Measurements from ENCODE around the gene SLC35E4.
"Not testable (repeated sequence)": the region's sequence is repeated elsewhere in the genome, so short reads cannot be mapped to it uniquely, and the experiment has no call there.

The SLC35E4 gene

GRCh38 chr22:30654361-30654760 is 18.8 kb downstream of the SLC35E4 start:
- DNase-seq = no peak

GRCh38 chr22:30655532-30655931 is 20.0 kb downstream of the SLC35E4 start:
- DNase-seq = no peak

DNA sequence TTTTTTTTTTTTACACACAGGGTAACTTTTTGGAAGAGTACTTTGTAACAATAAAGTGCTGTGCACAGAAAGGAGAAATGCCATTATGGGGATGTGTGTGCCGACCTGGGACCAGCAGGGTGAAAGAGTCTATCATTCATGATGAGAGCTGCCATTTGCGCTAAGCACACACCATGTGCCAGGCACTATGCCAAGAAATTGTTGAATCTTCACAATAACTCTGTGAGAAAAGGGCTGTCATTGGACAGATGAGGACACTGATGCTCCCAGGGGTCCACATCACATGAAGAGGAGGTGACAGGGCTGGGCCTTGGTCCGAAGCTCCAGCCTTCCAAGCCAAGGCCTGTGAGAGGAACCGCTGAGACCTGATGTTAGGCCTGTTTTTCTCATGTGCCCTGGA is 26.5 kb downstream of the SLC35E4 start:
- DNase-seq = no peak

DNA sequence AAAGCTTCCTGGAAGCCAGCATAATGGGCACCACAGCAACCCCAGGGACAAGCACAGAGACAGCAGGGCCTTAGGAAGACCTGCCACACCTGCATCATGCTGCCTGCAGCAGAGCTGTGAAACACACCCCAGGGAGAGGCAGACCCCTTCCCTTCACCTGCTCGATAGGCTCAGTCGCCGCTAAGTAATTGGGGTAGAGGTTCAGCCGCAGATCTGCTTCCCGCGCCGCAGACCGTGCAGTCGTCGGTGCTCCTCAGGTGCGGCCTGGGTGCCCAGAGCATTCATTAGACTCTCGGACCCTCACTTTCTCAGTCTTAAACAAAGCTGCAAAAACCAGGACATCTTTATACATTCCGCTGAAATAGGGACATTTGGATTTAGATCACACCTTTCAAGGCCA is 29.2 kb downstream of the SLC35E4 start:
- DNase-seq = no peak

DNA sequence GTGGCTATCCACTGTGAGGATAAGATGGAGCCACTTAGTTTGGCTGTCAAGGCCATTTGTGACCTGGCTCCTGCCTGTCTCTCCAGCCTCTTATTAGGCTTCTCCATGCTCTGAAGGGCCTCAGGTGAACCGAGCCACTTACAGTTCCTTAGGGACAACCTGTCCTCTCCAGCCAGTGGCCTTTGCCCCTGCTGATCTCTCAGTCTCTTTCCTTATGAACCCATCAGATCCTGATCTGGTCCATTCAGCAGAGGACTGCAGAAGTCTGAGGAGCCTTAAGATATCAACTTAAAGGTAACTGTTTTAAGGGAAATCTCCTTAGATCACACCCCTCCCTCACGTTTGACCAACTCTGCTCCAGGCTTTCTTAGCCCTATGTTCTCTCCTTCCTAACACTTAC is 29.7 kb downstream of the SLC35E4 start:
- no peak for DNase-seq

- no peak for DNase-seq
Measured at GRCh38 chr22:30665786-30666185, 30.2 kb downstream of the SLC35E4 start.

- no peak for DNase-seq
Measured at GRCh38 chr22:30667107-30667493, 31.5 kb downstream of the SLC35E4 start.

DNA sequence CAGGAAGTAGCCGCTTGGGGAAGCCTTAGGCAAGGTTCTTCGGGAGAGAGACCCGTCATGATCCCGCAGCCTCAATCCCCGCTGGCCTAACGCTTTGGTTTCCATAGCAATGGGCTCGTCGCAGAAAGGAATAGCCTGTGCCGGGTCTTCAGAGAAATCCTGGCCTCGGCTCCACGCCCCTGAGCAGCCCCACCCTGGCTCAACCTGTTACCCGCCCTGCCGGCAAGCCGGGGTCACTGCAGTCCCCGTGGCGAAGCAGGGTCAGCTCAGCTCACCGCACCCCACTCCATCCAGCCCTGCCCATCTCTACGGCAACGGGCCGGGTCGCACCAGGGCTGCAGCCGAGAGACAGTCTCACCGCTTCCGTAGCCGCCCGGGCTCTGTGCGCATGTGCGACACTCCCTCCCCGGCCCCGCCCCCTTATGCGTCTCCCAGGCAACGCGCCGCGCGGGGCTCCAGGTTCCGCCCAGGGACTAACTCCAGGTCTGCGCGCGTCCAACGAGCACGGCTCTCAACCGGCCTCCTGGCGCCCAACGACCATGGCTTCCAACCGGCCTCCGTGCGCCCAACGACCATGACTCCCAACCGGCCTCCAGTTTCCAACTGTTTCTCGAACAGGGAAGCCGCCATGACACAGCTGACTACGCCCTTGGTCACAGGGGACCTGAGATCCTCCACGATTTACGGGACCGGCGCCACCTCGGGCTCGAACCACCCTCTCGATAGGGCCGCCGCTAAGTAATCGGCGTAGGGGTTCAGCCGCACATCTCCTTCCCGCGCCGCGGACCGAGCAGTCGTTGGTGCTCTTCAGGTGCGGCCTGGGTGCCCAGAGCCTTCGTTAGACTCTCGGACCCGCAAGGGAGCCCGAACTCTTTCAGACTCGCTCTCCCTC is 32.2 kb downstream of the SLC35E4 start, which contains the start of gene DUSP18:
Gene DUSP18 (minus strand): TSS at position 382 of the 892 bp plus-strand sequence. CDS start 3,872 bp downstream, outside the sequence.
- DNase-seq = peak; percentile 97

GRCh38 chr22:30668386-30668710 is 32.8 kb downstream of the SLC35E4 start:
- no peak for DNase-seq

DNA sequence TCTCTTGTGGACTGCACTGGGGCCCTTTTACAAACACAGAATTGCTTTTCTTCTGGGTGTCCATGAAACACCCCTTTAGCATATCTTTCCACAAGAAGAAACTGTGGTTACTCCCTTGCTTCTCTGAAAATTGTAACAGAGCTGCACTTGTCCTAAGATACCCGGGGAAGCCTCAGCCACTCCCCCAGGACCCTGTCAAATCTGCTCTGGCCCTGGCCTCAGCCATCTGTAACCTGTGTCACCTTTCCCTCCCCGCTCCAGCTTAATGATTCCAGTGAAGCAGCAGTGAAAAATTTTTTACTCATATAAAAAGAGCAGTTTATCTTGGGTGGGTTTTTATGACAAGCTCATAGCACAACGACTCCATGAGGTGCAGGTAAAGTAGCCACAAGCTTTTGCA is 35.5 kb downstream of the SLC35E4 start:
- DNase-seq = no peak

DNA sequence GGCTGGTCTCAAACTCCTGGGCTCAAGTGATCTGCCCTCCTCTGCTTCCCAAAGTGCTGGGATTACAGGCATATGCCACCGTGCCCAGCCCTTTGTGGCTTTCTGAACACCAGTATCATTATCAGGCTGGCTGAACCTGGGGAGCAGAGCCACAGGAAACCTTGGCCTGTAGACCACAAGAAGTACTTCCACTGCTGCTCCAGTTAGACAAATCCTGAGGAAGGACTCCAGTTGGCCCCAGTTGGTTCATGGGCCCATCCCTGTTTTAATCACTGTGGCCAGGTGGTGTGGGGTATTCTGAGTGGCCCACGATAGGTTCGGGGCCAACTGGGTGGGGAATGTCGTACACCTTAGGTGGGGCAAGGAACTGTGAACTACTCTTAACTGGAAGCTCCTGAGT is 37.6 kb downstream of the SLC35E4 start:
- DNase-seq = no peak

DNA sequence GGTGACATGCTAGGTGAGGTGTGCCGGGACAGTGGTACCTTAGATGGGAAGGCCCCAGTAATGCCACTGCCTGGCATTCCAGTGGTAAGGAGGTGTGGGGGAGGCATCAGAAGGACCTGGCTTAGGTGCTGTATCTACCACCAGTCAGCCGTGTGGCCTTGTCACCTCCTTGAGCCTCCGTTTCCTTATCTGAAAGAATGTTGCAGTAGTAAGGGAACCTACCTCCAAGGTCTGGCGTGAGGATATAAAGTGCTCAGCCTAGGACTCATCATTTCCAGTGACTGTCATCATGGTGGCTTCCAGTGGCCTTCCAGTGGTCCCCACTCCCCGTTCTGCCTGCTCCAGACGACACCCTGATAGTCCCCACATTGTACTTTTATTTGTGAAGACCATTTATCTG is 38.9 kb downstream of the SLC35E4 start:
- no peak for DNase-seq

GRCh38 chr22:30675436-30675835 is 39.9 kb downstream of the SLC35E4 start:
- no peak for DNase-seq

DNA sequence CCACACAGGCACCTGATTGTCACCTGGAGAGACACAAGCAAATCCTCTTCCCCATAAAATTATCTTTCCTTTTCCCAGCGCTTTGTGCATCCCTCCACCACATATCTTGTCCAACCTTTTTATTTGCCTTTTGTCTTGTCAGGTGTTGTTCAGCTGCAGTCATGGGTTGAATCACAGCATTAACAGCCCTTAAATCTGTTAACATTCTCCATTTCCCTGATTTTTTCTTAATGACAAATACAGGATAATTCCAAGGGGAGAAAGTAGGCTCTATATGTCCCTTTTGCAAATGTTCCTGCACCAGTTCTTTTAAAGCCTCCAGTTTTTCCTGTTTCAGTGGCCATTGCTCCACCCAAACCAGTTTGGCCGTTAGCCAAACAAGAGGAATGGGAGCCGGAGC is 41.0 kb downstream of the SLC35E4 start:
- not testable (repeated sequence) for DNase-seq

- DNase-seq = not testable (repeated sequence)
Measured at GRCh38 chr22:30679895-30680690, 44.5 kb downstream of the SLC35E4 start.

GRCh38 chr22:30680991-30681770 is 45.6 kb downstream of the SLC35E4 start:
- no peak for DNase-seq

GRCh38 chr22:30681831-30682230 is 46.2 kb downstream of the SLC35E4 start:
- DNase-seq = no peak

DNA sequence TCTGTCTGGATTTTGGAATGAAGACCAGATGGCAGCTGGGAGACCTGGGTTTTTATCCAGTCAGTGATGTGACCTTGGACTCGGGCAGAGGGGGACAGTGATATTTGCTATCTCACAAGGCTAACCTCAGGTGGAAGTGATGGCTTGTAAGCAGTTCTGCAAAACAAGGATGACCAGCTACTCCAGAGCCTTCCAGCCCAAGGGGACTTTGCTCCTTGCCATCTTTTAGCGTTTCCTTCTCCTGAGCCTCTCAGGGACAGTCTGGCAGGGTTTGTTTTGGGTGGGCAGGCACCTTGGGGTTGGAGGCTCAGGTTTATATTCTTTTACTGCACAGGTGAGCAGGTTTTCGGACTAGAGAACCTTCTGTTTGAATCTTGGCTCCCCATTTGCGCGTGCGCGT is 49.6 kb downstream of the SLC35E4 start:
- no peak for DNase-seq

- no peak for DNase-seq
Measured at GRCh38 chr22:30687358-30687757, 51.8 kb downstream of the SLC35E4 start.

DNA sequence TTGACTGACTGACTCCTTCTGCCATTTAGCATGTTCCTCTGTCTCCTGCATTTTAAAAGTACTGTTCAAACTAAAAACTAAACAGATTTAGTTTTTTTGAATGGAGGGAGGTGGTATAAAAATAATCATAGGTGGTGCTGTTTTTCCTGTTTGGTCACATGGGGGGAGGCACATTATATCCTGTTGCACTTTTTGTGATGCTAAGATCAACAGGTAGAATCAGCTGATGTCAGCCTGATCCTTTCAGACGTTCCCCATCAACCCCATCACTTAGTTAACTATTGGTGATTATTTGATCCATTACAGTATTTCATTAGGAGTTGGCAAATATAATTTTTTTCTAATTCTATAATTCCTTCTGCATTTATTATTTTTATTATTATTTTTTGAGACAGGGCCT is 54.0 kb downstream of the SLC35E4 start:
- DNase-seq = no peak

GRCh38 chr22:30691204-30691603 is 55.6 kb downstream of the SLC35E4 start:
- DNase-seq = no peak

DNA sequence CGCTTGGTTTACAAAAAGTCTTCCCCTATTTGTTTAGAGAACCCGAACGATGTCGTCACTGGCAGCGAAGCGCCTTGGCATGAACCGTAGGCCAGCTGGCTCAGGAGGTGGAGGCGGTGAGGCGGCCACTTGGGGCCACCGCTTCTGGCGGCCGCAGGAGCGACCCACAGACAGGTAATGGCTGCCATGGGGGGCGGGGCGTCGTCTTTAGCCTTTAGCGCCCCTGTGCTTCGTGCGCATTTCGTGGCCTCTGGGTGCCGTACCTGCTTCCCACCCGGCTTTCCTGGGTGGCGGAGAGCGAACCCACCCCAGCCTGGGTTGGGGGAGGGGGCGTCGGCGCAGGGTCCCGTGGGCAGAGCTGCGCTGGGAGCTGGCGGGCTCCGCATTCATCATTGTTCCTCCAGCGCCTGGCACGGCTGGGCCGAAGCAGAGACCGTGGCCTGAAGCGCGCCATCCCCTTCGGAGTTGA is 58.6 kb downstream of the SLC35E4 start:
- DNase-seq = peak; percentile 67

All from islet precursor cell (in vitro differentiated cells).